ENCODE results near the gene COMP. TPM values are rescaled to one million over a fixed set of nuclear protein-coding genes. Genes with fewer than 3 reads are reported as not detected.
A peak's percentile ranks its signal among the peaks of the same experiment; 100 is the strongest.

Gene COMP
- total RNA-seq (10 to 100 TPM in 1 of 4 donors, 1 to 10 TPM in 3; 1.5 to 13.7 (median 4.7) TPM), polyA plus RNA-seq (2.2 TPM)
- long read RNA-seq, donor 1, transcript COMP-201 (19 exons, 2,461 nt), result major isoform, 19 of 21 reads
- long read RNA-seq, donor 1, partial matches to known transcripts, result 1 of 21 reads
- long read RNA-seq, donor 1, other reads (novel, unspliced or antisense), result 1 of 21 reads
- long read RNA-seq, donor 2, transcript COMP-201 (19 exons, 2,461 nt), result major isoform, 7 of 11 reads
- long read RNA-seq, donor 2, partial matches to known transcripts, result 4 of 11 reads
- long read RNA-seq, donor 2, other reads (novel, unspliced or antisense), result 0 of 11 reads
- long read RNA-seq, donor 3, transcript COMP-201 (19 exons, 2,461 nt), result major isoform, 76 of 105 reads
- long read RNA-seq, donor 3, partial matches to known transcripts, result 19 of 105 reads
- long read RNA-seq, donor 3, other reads (novel, unspliced or antisense), result 7 of 105 reads
- long read RNA-seq, donor 4, transcript COMP-201 (19 exons, 2,461 nt), result major isoform, 6 of 8 reads
- long read RNA-seq, donor 4, partial matches to known transcripts, result 1 of 8 reads
- long read RNA-seq, donor 4, other reads (novel, unspliced or antisense), result 0 of 8 reads

GRCh38 chr19:18790566-18791314 lies at the start of gene COMP:
TSS of gene COMP (minus strand) at chr19:18791305. CDS start at chr19:18791269, 36 bp downstream.
- Histone ChIP-seq H3K27me3 (ENCODE audit: control insufficient read depth, insufficient read depth) (no peaks in the 10 kb centered on the region), H3K9me3 (ENCODE audit: control insufficient read depth, low read length) (no peaks in the 10 kb centered on the region), H3K4me3 (ENCODE audit: low read length) (peak within 1 kb of the TSS; percentile 37), H3K27ac (ENCODE audit: low read length) (no peak within 1 kb of the TSS), H3K4me1 (ENCODE audit: control insufficient read depth, insufficient read depth, low read length) (peaks cover 2% of the 10 kb centered on the region)
- DNase-seq, result peak in 2 of 3 donors; percentile 42 to 56
- no peak for ATAC-seq
- WGBS, result 3% methylated on average over 61 of the region's 61 CpGs
- intact Hi-C loops (cut with DNase I), result no loop called here

GRCh38 chr19:18840288-18841267 lies 49.5 kb upstream of the COMP start:
- no peaks in the 10 kb centered on the region for H3K27me3 ChIP-seq (ENCODE audit: control insufficient read depth, insufficient read depth)
- peaks cover 19% of the 10 kb centered on the region for H3K4me1 ChIP-seq (ENCODE audit: control insufficient read depth, insufficient read depth, low read length)
- ATAC-seq, result peak; percentile 5 to 17
- DNase-seq, result peak in 2 of 3 donors; percentile 47 to 50
- WGBS, result 74% methylated on average over 26 of the region's 26 CpGs
- no peak overlapping the region for H3K27ac ChIP-seq (ENCODE audit: low read length)
- intact Hi-C loops (cut with DNase I), result loop anchor here in 2 of 4 donors (10.0 kb wide), 2 partner anchors 156 to 386 kb away; partner anchors contain the start of gene CRTC1 (in 1 of the 2)
- no peak overlapping the region for H3K4me3 ChIP-seq (ENCODE audit: low read length)
- no peaks in the 10 kb centered on the region for H3K9me3 ChIP-seq (ENCODE audit: control insufficient read depth, low read length)

- peak; percentile 8 to 14 for ATAC-seq
- no peaks in the 10 kb centered on the region for H3K27me3 ChIP-seq (ENCODE audit: control insufficient read depth, insufficient read depth)
- H3K4me1 ChIP-seq (ENCODE audit: control insufficient read depth, insufficient read depth, low read length), result peaks cover 21% of the 10 kb centered on the region
- intact Hi-C loops (cut with DNase I), result loop anchor here in 2 of 4 donors (10.0 kb wide), 2 partner anchors 155 to 385 kb away; partner anchors contain the start of gene CRTC1 (in 1 of the 2)
- no peak overlapping the region for H3K4me3 ChIP-seq (ENCODE audit: low read length)
- no peak overlapping the region for H3K27ac ChIP-seq (ENCODE audit: low read length)
- peak in 2 of 3 donors; percentile 49 to 62 for DNase-seq
- 78% methylated on average over 15 of the region's 15 CpGs for WGBS
- H3K9me3 ChIP-seq (ENCODE audit: control insufficient read depth, low read length), result no peaks in the 10 kb centered on the region
Measured at GRCh38 chr19:18839465-18840287, 48.6 kb upstream of the COMP start.

- intact Hi-C loops (cut with DNase I), result no loop called here
- ATAC-seq, result no peak
- H3K4me3 ChIP-seq (ENCODE audit: low read length), result peak overlapping the region; percentile 71
- DNase-seq, result no peak
- no peak overlapping the region for H3K27ac ChIP-seq (ENCODE audit: low read length)
- H3K27me3 ChIP-seq (ENCODE audit: control insufficient read depth, insufficient read depth), result no peaks in the 10 kb centered on the region
- peaks cover 15% of the 10 kb centered on the region for H3K4me1 ChIP-seq (ENCODE audit: control insufficient read depth, insufficient read depth, low read length)
- H3K9me3 ChIP-seq (ENCODE audit: control insufficient read depth, low read length), result no peaks in the 10 kb centered on the region
- WGBS, result 60% methylated on average over 4 of the region's 4 CpGs
Measured at GRCh38 chr19:18834644-18834984, 43.5 kb upstream of the COMP start.

GRCh38 chr19:18833849-18834643 lies 42.9 kb upstream of the COMP start:
- H3K27ac ChIP-seq (ENCODE audit: low read length), result no peak overlapping the region
- no peaks in the 10 kb centered on the region for H3K27me3 ChIP-seq (ENCODE audit: control insufficient read depth, insufficient read depth)
- intact Hi-C loops (cut with DNase I), result no loop called here
- H3K4me3 ChIP-seq (ENCODE audit: low read length), result peak overlapping the region; percentile 71
- DNase-seq (no peak), ATAC-seq (no peak)
- H3K9me3 ChIP-seq (ENCODE audit: control insufficient read depth, low read length), result no peaks in the 10 kb centered on the region
- 33% methylated on average over 18 of the region's 18 CpGs for WGBS
- H3K4me1 ChIP-seq (ENCODE audit: control insufficient read depth, insufficient read depth, low read length), result peaks cover 11% of the 10 kb centered on the region

- DNase-seq, result peak in 1 of 3 donors; percentile 53
- Histone ChIP-seq H3K9me3 (ENCODE audit: control insufficient read depth, low read length) (no peaks in the 10 kb centered on the region), H3K27ac (ENCODE audit: low read length) (no peak overlapping the region), H3K27me3 (ENCODE audit: control insufficient read depth, insufficient read depth) (no peaks in the 10 kb centered on the region), H3K4me1 (ENCODE audit: control insufficient read depth, insufficient read depth, low read length) (peaks cover 9% of the 10 kb centered on the region), H3K4me3 (ENCODE audit: low read length) (peak overlapping the region; percentile 71)
- ATAC-seq, result no peak
- intact Hi-C loops (cut with DNase I), result no loop called here
- WGBS, result 5% methylated on average over 9 of the region's 9 CpGs
Measured at GRCh38 chr19:18833141-18833476, 42.0 kb upstream of the COMP start.

- DNase-seq (peak; percentile 39 to 72 (median 56)), ATAC-seq (peak; percentile 9 to 38)
- Histone ChIP-seq H3K9me3 (ENCODE audit: control insufficient read depth, low read length) (no peaks in the 10 kb centered on the region), H3K27me3 (ENCODE audit: control insufficient read depth, insufficient read depth) (no peaks in the 10 kb centered on the region), H3K4me1 (ENCODE audit: control insufficient read depth, insufficient read depth, low read length) (peaks cover 9% of the 10 kb centered on the region), H3K27ac (ENCODE audit: low read length) (no peak overlapping the region), H3K4me3 (ENCODE audit: low read length) (peak overlapping the region; percentile 71)
- under 1% methylated on average over 69 of the region's 69 CpGs for WGBS
- intact Hi-C loops (cut with DNase I), result no loop called here
Measured at GRCh38 chr19:18832306-18833140, 41.4 kb upstream of the COMP start.

- intact Hi-C loops (cut with DNase I), result no loop called here
- H3K4me3 ChIP-seq (ENCODE audit: low read length), result peak within 1 kb of the TSS; percentile 71
- peak within 1 kb of the TSS; percentile 83 for H3K27ac ChIP-seq (ENCODE audit: low read length)
- ATAC-seq (peak; percentile 92), DNase-seq (peak; percentile 96 to 99 (median 98))
- no peaks in the 10 kb centered on the region for H3K9me3 ChIP-seq (ENCODE audit: control insufficient read depth, low read length)
- H3K27me3 ChIP-seq (ENCODE audit: control insufficient read depth, insufficient read depth), result no peaks in the 10 kb centered on the region
- WGBS, result under 1% methylated on average over 96 of the region's 96 CpGs
- peaks cover 9% of the 10 kb centered on the region for H3K4me1 ChIP-seq (ENCODE audit: control insufficient read depth, insufficient read depth, low read length)
Measured at GRCh38 chr19:18831524-18832305, 40.6 kb upstream of the COMP start, which contains the start of gene UPF1. TSS of gene UPF1 (plus strand) at chr19:18831959. CDS start at chr19:18832210, 251 bp downstream.

Measured in right cardiac atrium (tissue), 5 donors.